GM12873 (cell line): ENCODE measurements around the gene NRROS.

Source experiments
- TF ChIP-seq, protein P1 (sequence below): IDR thresholded peaks from 2 replicates; pipeline ENCODE4 v1.5.1; 2012; ENCODE audit warnings: low read depth, mild to moderate bottlenecking, moderate library complexity, low read length, control low read depth; ENCODE audit not compliant: insufficient read depth; ENCODE audit errors: missing control alignments

Gene NRROS

GRCh38 chr3:196666001-196666867, 26.7 kb downstream of the NRROS start:
- TF ChIP-seq, protein P1, sequence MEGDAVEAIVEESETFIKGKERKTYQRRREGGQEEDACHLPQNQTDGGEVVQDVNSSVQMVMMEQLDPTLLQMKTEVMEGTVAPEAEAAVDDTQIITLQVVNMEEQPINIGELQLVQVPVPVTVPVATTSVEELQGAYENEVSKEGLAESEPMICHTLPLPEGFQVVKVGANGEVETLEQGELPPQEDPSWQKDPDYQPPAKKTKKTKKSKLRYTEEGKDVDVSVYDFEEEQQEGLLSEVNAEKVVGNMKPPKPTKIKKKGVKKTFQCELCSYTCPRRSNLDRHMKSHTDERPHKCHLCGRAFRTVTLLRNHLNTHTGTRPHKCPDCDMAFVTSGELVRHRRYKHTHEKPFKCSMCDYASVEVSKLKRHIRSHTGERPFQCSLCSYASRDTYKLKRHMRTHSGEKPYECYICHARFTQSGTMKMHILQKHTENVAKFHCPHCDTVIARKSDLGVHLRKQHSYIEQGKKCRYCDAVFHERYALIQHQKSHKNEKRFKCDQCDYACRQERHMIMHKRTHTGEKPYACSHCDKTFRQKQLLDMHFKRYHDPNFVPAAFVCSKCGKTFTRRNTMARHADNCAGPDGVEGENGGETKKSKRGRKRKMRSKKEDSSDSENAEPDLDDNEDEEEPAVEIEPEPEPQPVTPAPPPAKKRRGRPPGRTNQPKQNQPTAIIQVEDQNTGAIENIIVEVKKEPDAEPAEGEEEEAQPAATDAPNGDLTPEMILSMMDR, result no peak

GRCh38 chr3:196667056-196667825, 27.7 kb downstream of the NRROS start:
- TF ChIP-seq, protein P1, result no peak

DNA sequence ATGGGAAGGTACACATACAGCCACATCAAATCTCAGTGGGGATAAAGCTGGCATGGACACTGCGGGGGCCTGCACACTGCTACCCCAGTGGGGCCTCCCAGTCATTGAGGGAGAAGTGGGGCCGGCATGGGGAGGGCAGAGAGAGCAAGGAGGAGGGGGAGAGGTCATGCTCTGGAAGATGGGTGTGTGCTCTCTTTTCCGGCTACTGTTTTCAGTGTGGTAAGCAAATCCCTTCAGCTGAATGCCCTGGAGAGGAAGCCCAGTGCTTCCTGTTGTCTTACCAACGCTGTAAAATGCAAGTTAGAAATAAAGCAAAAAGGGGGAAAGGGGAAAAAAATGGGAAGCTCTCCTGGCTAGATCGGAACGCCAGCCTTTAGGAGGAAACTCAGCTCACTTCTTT, 30.8 kb downstream of the NRROS start:
- TF ChIP-seq, protein P1, result no peak

DNA sequence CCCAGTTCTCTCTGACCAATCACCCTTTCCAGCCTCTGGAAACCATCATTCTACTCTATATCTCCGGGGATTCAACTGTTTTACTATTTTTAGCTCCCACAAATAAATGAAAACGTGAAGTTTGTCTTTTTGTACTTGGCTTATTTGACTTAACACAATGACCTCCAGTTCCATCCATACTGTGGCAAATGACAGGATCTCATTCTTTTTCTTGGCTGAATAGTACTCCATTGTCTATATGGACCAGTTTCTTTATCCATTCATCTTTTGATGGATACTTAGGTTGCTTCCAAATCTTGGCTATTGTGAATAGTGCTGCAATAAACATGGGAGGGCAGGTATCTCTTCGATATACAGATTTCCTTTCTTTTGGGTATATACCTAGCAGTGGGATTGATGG, 34.1 kb downstream of the NRROS start:
- TF ChIP-seq, protein P1, result no peak

GRCh38 chr3:196677353-196677752, 37.9 kb downstream of the NRROS start:
- TF ChIP-seq, protein P1, result no peak

- TF ChIP-seq, protein P1, result no peak
Measured at GRCh38 chr3:196677931-196678330, 38.4 kb downstream of the NRROS start.
